Osteoblast (primary cell): ENCODE data around the gene SRPK2. TPM values are rescaled to one million over a fixed set of nuclear protein-coding genes. Genes with fewer than 3 reads are reported as not detected.

Source experiments
- DNase-seq: peaks from one replicate; pipeline ENCODE4 v3.0.0; 2011; ENCODE audit warnings: low spot score, mixed read lengths; ENCODE audit not compliant: insufficient read length; ENCODE audit errors: missing footprints
- H2AFZ ChIP-seq: 2 replicates; pipeline ENCODE4 v1.6.0; 2011; ENCODE audit warnings: mild to moderate bottlenecking, low read length
- H3K27ac ChIP-seq: 2 replicates; pipeline ENCODE4 v1.5.1; 2011; ENCODE audit warnings: mild to moderate bottlenecking, low read depth, low read length, moderate library complexity
- H3K27me3 ChIP-seq: 2 replicates; pipeline ENCODE4 v1.6.0; 2012; ENCODE audit warnings: mild to moderate bottlenecking, control low read depth, inconsistent platforms, low read length, moderate library complexity; ENCODE audit not compliant: insufficient read depth
- H3K36me3 ChIP-seq: 2 replicates; pipeline ENCODE4 v1.5.1; 2011; ENCODE audit warnings: mild to moderate bottlenecking, low read length, control low read depth, moderate library complexity; ENCODE audit not compliant: insufficient read depth
- H3K4me1 ChIP-seq: 2 replicates; pipeline ENCODE4 v1.5.1; 2011; ENCODE audit warnings: mild to moderate bottlenecking, low read length, control low read depth, moderate library complexity; ENCODE audit not compliant: insufficient read depth
- H3K4me2 ChIP-seq: 2 replicates; pipeline ENCODE4 v1.6.0; 2011; ENCODE audit warnings: mild to moderate bottlenecking, low read length; ENCODE audit not compliant: insufficient read depth
- H3K4me3 ChIP-seq: fragments of 200-600 bp; sonication (generic); 3 replicates; pipeline ENCODE4 v1.5.1; 2012; ENCODE audit warnings: mild to moderate bottlenecking, low read length, inconsistent platforms; ENCODE audit not compliant: insufficient read depth
- H3K79me2 ChIP-seq: 2 replicates; pipeline ENCODE4 v1.6.0; 2012; ENCODE audit warnings: mild to moderate bottlenecking, low read length, control low read depth, inconsistent platforms; ENCODE audit not compliant: insufficient read depth
- H3K9me3 ChIP-seq: 2 replicates; pipeline ENCODE4 v1.5.1; 2011; ENCODE audit warnings: low read depth, low read length, control low read depth
- H4K20me1 ChIP-seq: 2 replicates; pipeline ENCODE4 v1.6.0; 2012; ENCODE audit warnings: mild to moderate bottlenecking, low read length, control low read depth; ENCODE audit not compliant: insufficient read depth
- CTCF ChIP-seq: IDR thresholded peaks from 2 replicates; pipeline ENCODE4 v1.5.1; 2011; ENCODE audit warnings: mild to moderate bottlenecking, low read depth, low read length, moderate library complexity; ENCODE audit errors: extremely low read depth
- total RNA-seq: library from RNA; depleted of rRNA; stranded (reverse); fragments of >200 nt; gene quantifications from 2 replicates; pipeline ENCODE4 v1.2.3, GENCODE V29; 2012

The SRPK2 gene
- total RNA-seq, 1 donor, result 82.2 TPM

DNA sequence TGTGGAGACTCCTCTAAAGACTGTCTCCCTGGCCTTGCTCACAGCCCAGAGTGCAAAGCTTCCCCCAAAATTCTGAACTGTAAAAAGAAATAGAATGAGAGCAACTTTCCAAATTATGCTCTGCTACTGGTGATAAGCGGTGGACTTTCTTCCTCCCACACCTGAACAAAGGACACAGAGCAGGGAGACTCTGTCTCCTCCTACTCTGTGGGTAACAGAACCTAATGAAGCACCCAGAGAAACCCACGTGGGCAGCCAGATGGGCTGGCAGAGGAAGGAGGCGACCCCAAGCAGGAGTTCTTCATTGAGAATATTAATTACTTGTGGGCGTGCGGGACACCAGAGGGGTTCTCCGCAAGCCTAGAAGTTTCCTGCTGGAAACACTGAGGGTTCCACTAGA, 235.2 kb downstream of the SRPK2 start:
- Histone ChIP-seq H3K4me1 (peaks cover 11% of the 10 kb centered on the region), H4K20me1 (peaks cover 15% of the 10 kb centered on the region), H3K27me3 (no peaks in the 10 kb centered on the region), H3K79me2 (peaks cover 10% of the 10 kb centered on the region), H3K36me3 (peaks cover 4% of the 10 kb centered on the region), H3K4me3 (no peak overlapping the region), H3K9me3 (no peaks in the 10 kb centered on the region), H2AFZ (no peak overlapping the region), H3K4me2 (no peak overlapping the region), H3K27ac (no peak overlapping the region)
- DNase-seq, result no peak
- no peak for TF ChIP-seq CTCF

DNA sequence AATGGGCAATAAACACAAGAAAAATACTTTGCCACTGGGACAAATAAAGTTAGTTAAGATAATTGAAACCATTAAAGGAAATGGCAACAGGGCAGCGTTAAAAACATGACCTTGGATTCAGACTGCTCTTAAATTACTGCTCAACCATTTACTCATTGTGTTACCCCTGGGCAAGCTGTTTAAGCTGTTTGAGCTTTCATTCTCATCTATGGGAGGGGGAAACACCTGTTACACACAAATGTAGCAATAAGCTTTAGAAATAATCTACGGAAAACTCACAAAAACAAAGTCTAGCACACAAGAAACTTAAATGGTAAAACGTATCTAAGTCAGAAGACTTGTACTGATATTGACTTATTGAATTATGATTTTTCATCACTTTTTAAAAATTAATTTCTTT, 237.6 kb downstream of the SRPK2 start:
- Histone ChIP-seq H3K79me2 (peaks cover 11% of the 10 kb centered on the region), H3K36me3 (peaks cover 4% of the 10 kb centered on the region), H3K27me3 (no peaks in the 10 kb centered on the region), H4K20me1 (peaks cover 15% of the 10 kb centered on the region), H3K4me2 (no peak overlapping the region), H3K4me1 (peaks cover 11% of the 10 kb centered on the region), H2AFZ (no peak overlapping the region), H3K27ac (no peak overlapping the region), H3K4me3 (no peak overlapping the region), H3K9me3 (no peaks in the 10 kb centered on the region)
- TF ChIP-seq CTCF, result no peak
- no peak for DNase-seq

- Histone ChIP-seq H3K4me3 (no peak overlapping the region), H3K4me1 (peaks cover 11% of the 10 kb centered on the region), H3K36me3 (no peaks in the 10 kb centered on the region), H3K4me2 (no peak overlapping the region), H3K9me3 (no peaks in the 10 kb centered on the region), H2AFZ (no peak overlapping the region), H3K79me2 (peaks cover 8% of the 10 kb centered on the region), H3K27me3 (no peaks in the 10 kb centered on the region), H4K20me1 (peaks cover 13% of the 10 kb centered on the region), H3K27ac (peak overlapping the region; percentile 21)
- peak; percentile 47 for DNase-seq
- TF ChIP-seq CTCF, result no peak
Measured at GRCh38 chr7:105149827-105150226, 238.9 kb downstream of the SRPK2 start.

DNA sequence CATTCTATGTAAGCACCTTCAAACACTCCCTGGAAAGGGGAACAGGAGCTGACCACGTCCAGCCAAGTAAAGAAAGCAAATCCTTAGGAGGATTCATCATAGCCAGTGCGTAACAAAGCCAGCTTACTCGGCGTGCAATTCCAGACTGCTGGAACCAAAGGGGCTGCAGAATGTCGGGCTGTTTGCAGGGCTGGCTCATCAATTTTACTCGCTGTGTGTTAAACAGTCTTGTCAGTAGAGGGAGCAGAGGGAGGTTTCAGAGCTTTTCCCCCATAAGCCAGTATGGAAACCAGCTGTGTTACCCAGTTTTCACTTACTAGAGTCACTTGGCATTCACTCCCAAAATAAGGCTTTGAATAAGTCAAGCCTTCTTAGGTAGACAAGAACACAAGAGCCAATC, 247.7 kb downstream of the SRPK2 start:
- Histone ChIP-seq H3K9me3 (no peaks in the 10 kb centered on the region), H3K27me3 (no peaks in the 10 kb centered on the region), H3K79me2 (peaks cover 22% of the 10 kb centered on the region), H3K36me3 (peaks cover 21% of the 10 kb centered on the region), H3K27ac (no peak overlapping the region), H2AFZ (no peak overlapping the region), H3K4me1 (no peaks in the 10 kb centered on the region), H4K20me1 (peaks cover 10% of the 10 kb centered on the region), H3K4me2 (no peak overlapping the region), H3K4me3 (no peak overlapping the region)
- peak; percentile 62 for DNase-seq
- peak; percentile 56 for TF ChIP-seq CTCF
